Stimulated activated CD8-positive, alpha-beta memory T cell treated with anti-CD3 and anti-CD28 coated beads, Interleukin-7, amount 100 ng/mL, for 24 hours (primary cell): ENCODE data around the gene NKIRAS1.
A peak's percentile ranks its signal among the peaks of the same experiment; 100 is the strongest.

Experiments used
- DNase-seq: peaks from one replicate; pipeline ENCODE4 v3.0.0-alpha.2; 2020; ENCODE audit warnings: low read depth

NKIRAS1 gene

DNA sequence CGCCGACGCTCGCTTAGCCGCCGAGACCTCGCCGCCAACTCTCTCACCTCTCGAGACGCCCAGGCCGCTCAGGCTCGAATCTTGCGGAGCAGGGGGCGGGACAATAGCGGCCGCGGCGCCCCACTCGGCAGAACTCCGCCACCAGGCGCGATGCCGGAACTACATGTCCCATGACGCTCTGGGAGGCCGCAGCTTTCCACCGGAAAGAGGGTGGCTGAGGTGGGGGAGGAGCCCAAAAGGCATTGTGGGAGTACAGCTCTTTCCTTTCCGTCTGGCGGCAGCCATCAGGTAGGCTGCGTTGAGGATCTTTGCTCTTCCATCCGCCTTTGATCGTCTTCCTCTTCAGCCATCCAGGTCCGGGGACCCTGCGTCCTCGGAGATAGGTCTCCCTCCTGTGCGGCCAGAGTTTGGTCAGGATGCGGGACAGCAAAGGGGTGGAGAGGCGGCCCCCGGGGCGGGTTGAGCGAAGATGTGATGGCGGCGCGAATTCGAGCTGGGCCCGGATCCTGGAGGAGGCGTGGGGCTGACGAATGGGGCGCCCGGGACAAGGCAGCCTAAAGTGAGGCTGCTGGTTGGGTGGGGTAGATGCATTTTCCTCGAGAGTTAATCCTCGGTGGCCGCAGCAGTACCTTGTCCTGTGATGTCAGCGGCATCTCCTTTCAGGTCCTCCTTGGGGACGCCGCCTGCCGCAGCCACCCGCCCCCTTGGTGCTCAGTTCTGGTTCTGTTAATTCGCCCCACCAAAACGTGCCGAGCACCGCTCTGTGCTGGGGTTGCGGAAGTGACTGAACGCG is at the start of gene NKIRAS1, which contains the start of gene RPL15:
Gene NKIRAS1 (minus strand): TSS at position 105 of the 793 bp plus-strand sequence. CDS start 6,086 bp downstream, outside the sequence.
Gene RPL15 (plus strand): TSS at position 247 of the 793 bp plus-strand sequence. CDS start 728 bp downstream, outside the sequence.
- DNase-seq, result peak; percentile 88

- no peak for DNase-seq
Measured at GRCh38 chr3:23966328-23966727, 49.5 kb upstream of the NKIRAS1 start.

DNA sequence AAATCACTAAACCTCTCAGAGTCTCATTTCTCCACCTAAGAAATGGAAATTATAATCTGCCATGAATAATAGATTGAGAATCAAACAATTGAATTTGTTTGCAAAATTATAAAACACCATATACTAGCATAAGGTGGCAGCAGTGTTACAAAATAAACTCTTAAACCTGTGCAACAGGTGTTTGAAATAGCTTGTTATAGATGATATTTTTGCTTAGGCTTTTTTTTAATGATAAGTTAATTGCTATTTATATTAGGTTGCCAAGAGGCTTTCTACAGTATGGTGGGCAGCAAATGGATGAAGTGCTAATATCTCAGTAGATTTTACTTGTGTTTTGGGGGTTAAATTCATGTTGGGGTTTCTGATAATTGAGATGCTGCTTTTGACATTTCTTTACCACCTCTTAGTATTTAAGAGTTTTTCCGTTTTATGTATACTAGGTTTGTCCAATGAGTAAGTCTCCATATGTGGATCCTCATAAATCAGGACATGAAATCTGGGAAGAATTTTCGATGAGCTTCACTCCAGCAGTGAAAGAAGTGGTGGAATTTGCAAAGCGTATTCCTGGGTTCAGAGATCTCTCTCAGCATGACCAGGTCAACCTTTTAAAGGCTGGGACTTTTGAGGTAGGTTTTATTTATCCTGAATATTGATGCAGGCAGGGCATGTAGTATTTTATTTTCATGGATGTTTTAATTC is 47.9 kb upstream of the NKIRAS1 start:
- no peak for DNase-seq

- no peak for DNase-seq
Measured at GRCh38 chr3:23961913-23962312, 45.1 kb upstream of the NKIRAS1 start.

GRCh38 chr3:23961066-23961465 is 44.3 kb upstream of the NKIRAS1 start:
- no peak for DNase-seq

DNA sequence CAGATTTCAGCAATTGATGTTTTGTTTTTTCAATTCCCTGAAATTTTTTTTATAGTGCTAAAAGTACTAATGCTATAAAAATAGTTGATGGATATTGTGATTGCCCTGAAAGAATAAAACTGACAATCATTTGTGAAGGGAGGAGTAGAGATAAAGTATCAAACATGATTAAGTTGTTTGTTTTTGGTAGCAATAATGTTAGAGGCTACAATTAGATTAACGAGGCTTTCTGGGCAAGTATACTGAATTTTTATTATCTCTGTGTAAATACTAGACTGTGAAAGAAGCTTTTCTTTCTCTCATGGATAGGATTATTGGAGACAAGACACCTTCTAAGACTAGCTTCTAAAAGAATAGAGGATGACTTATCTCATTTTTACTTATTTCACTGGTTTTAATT is 43.9 kb upstream of the NKIRAS1 start:
- no peak for DNase-seq

- DNase-seq, result no peak
Measured at GRCh38 chr3:23959135-23959900, 42.5 kb upstream of the NKIRAS1 start.

GRCh38 chr3:23956701-23957100 is 39.9 kb upstream of the NKIRAS1 start:
- DNase-seq, result no peak

DNA sequence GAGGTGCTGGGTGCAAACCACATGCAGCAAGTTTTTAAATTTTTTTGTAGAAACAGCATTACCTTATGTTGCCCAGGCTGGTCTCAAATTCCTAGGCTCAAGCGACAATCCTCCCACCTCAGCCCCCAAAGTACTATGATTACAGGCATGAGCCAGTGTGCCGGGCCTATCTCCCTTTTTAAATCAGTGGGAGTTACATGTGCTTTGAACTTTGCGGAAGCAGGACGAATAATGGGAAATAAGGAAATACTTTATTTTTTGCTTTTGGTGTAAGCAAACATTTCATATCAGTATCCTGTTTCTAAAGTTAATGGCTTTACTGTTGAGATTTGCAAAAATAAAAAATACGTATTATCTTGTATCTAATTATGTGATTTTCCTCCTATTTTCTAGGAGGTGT is 37.4 kb upstream of the NKIRAS1 start:
- DNase-seq, result no peak

- DNase-seq, result no peak
Measured at GRCh38 chr3:23953523-23953922, 36.7 kb upstream of the NKIRAS1 start.

DNA sequence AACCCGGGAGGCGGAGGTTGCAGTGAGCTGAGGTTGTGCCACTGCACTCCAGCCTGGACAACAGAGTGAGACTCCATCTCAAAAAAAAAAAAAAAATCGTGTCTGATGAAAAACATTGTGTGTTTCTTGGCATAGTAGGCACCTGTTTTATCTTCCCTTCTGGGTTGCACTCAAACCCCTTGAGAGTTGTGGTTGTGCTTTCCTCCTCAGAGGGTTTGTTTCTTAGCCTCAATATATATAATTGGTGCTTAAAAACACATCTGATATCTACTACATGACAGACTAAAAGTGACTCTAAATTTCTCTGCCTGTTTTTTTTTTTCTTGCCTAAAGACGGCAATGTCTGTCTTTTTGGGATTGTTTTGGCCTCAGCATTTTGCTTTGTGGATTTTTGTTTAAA is 35.9 kb upstream of the NKIRAS1 start:
- DNase-seq, result no peak

DNA sequence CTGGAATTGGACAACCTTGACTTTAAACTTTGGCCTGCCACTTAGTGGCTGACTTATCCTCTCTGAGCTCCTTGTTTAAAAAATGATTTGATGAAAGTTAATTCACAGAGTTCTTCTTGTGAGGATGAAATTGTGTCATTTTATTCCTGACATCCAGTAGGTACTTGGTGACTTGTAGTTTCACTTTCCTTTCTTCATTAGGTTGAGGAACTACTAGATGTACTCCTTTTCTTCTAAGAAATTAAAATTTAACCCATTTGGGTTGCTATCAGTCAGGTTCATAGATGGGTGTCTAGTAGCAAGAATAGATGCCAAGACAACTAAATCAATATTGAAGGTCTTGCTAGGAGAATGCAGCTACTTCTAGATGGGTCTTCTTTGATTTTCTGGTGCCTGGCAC is 33.5 kb upstream of the NKIRAS1 start:
- no peak for DNase-seq

DNA sequence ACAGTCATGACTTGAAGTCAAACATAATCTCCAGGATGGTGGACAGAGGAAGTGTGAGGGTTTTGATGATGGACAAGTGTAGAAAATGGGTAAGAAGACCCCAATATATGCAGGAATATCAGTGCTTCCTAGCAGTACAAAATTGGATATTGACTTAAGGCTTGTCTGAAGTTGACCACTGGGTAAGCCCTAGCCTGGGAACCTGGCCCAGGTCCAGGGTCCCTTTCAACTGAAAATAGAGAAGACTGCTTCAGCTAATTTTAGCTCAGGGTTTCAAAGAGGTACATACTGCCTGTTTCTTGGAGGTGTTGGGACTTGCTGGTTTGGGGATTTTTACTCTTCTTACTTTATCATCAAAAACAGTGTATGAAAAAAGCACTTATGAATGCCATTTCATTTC is 33.0 kb upstream of the NKIRAS1 start:
- no peak for DNase-seq

GRCh38 chr3:23948761-23949160 is 32.0 kb upstream of the NKIRAS1 start:
- no peak for DNase-seq

DNA sequence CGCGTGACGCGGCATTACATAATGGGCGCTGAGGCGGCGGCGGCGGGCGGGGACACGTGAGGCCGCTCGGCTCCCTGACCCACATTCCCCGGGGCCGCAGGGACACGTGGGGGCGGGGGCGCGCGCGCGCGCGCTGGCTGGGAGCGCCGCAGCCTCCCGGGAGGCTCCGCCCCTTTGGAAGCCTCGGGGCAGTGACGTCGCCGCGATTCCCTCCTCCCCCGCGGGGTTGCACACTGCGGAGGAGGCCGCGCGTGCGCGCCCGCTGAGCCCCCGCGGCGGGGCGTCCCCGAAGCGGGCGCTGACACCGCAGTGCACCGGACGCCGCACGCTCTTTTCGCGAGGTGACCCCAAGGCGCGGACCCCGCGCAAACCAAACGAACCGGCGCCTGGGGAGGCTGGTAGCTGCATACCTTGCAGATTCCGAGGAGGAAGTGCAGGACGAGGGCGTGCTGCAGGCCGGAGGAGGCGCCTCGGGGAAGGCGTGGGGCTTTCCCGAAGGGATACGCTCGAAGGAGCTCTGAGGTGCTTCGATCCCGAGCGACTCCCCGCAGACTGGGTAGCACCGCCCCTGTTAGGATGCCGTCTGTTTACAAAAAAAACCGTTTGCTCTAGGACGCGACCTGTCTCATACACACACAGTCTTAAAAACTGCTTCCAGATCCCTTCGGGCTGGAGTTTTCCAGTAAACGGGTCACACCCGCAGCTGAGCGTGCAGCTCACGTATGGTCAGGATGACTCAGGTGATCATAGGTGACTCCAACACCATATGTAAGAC is 29.3 kb upstream of the NKIRAS1 start:
- peak; percentile 95 for DNase-seq

DNA sequence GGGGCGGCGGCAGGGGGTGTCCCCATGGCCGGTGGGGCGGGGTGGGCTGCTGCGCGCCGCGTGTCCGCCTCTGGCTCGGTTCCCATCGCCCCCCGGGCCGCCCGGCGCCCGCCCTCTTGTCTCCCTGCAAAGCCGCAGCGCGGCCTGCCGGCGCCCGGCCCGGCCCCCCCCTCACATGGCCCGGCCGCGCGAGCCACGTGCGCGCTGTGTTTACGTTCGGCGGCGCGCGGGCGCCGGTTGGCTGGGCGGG is 28.8 kb upstream of the NKIRAS1 start:
- no peak for DNase-seq

- peak; percentile 41 for DNase-seq
Measured at GRCh38 chr3:23944861-23945662, 28.3 kb upstream of the NKIRAS1 start, which contains the start of gene NR1D2. Gene NR1D2 (plus strand): TSS chr3:23945286. CDS start chr3:23945579, 293 bp downstream.

DNA sequence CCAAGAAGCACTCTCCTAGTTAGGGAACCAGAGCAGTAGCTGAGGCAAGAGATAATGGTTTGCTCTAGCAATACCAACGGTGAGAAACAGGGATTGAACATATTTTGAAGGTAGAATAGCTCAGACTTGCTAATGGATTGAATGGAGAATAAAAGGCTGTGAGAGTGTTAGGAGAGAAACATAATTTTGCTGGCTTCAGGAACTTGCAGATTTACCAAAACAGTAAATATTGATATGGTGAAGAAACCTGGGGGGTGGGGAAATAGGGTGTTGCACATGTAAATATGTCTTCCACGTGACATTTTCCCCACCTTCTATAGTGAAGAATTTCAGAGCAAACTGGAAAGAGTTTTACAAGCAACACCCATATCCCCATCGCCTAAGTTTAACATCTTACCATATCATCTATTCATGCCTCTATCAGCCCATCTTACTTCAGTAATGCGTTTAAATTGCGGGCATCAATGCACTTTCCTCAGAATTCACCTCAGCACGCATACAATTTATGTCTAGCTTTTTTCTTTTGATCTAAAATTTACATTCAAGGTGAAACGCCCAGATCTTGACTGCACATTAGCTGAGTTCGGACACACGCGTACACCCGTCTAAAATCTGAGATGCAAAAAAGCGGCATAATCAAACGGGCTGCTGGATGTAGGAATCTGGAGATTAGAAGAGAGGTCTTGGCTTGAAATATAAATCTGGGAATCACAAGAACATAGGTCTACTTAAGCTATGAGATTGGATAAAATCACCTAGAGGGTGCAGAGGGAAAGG is 27.4 kb upstream of the NKIRAS1 start:
- no peak for DNase-seq

- DNase-seq, result no peak
Measured at GRCh38 chr3:23942546-23942945, 25.8 kb upstream of the NKIRAS1 start.

GRCh38 chr3:23941440-23941839 is 24.6 kb upstream of the NKIRAS1 start:
- DNase-seq, result no peak
